GM12865 (cell line): ENCODE results near the gene RAB40C.

Experiments used
- DNase-seq: peaks from one replicate; pipeline ENCODE4 v3.0.0; 2010; ENCODE audit warnings: low read depth
- H3K4me3 ChIP-seq: 2 replicates; pipeline ENCODE4 v1.5.1; 2011; ENCODE audit warnings: mild to moderate bottlenecking, low read depth, low read length, control low read depth
- CTCF ChIP-seq: IDR thresholded peaks from 2 replicates; pipeline ENCODE4 v1.5.1; 2011; ENCODE audit warnings: low read length, control low read depth, low read depth, inconsistent platforms; ENCODE audit not compliant: insufficient read depth; ENCODE audit errors: missing control alignments

RAB40C gene

GRCh38 chr16:576823-577201 lies 13.1 kb upstream of the RAB40C start:
- no peak for DNase-seq
- TF ChIP-seq CTCF: no peak
- H3K4me3 ChIP-seq: no peak overlapping the region

GRCh38 chr16:577796-578195 lies 12.1 kb upstream of the RAB40C start:
- H3K4me3 ChIP-seq: no peak overlapping the region
- no peak for DNase-seq
- TF ChIP-seq CTCF: no peak

GRCh38 chr16:578232-578869 lies 11.5 kb upstream of the RAB40C start:
- DNase-seq: no peak
- no peak for TF ChIP-seq CTCF
- H3K4me3 ChIP-seq: no peak overlapping the region

- DNase-seq: peak; percentile 87
- TF ChIP-seq CTCF: peak; percentile 86
- H3K4me3 ChIP-seq: no peak overlapping the region
Measured at GRCh38 chr16:578870-579405, 10.9 kb upstream of the RAB40C start.

GRCh38 chr16:580141-580945 lies 9.5 kb upstream of the RAB40C start:
- no peak overlapping the region for H3K4me3 ChIP-seq
- DNase-seq: no peak
- no peak for TF ChIP-seq CTCF

- no peak overlapping the region for H3K4me3 ChIP-seq
- TF ChIP-seq CTCF: no peak
Measured at GRCh38 chr16:580946-581498, 8.8 kb upstream of the RAB40C start.

More at GRCh38 chr16:580946-581498, 8.8 kb upstream of the RAB40C start:
- no peak for DNase-seq
